K562 (cell line): ENCODE results near the gene N4BP2. TPM values are rescaled to one million over a fixed set of nuclear protein-coding genes. Genes with fewer than 3 reads are reported as not detected.

Source experiments
- CBFA2T2 ChIP-seq: fragments of 450-650 bp; conservative IDR thresholded peaks from 2 replicates; pipeline ENCODE4 v1.6.1; 2017; ENCODE audit warnings: mild to moderate bottlenecking
- FOXK2 ChIP-seq, 2 experiments: fragments of 450-650 bp; IDR thresholded peaks in 1 of 2; conservative IDR thresholded peaks in 1 of 2; 2 replicates each; pipeline ENCODE4 v1.6.1; 2016; ENCODE audit warnings: low read depth in 2 of 2, mild to moderate bottlenecking in 1 of 2
- GATA2 ChIP-seq: sonication (generic); formaldehyde crosslinking; IDR thresholded peaks from 2 replicates; pipeline ENCODE4 v1.4.0; 2020; ENCODE audit warnings: mild to moderate bottlenecking, missing genetic modification reagents
- HDAC1 ChIP-seq, 2 experiments: fragments of 450-650 bp; IDR thresholded peaks; 2 replicates each; pipeline ENCODE4 v1.6.1; 2016 to 2017; ENCODE audit warnings: inconsistent platforms in 1 of 2, mild to moderate bottlenecking in 1 of 2, moderate library complexity in 1 of 2
- JUND ChIP-seq, 2 experiments: IDR thresholded peaks; 2 replicates in 1 of 2; 3 replicates in 1 of 2; pipeline ENCODE4 v1.6.1; 2011; ENCODE audit warnings: borderline replicate concordance in 2 of 2, low read depth in 2 of 2, low read length in 2 of 2, improper control_type of control experiment in 1 of 2, missing biosample characterization in 1 of 2, missing genetic modification characterization in 1 of 2, missing genetic modification reagents in 1 of 2
- KAT7 ChIP-seq: sonication (generic); formaldehyde crosslinking; IDR thresholded peaks from 2 replicates; pipeline ENCODE4 v1.8.0; 2022; ENCODE audit warnings: missing genetic modification reagents, mild to moderate bottlenecking, borderline replicate concordance
- LEF1 ChIP-seq: fragments of 450-650 bp; IDR thresholded peaks from 2 replicates; pipeline ENCODE4 v1.6.1; 2016; ENCODE audit warnings: mild to moderate bottlenecking
- MNT ChIP-seq, 2 experiments: fragments of 450-650 bp; conservative IDR thresholded peaks; 2 replicates each; pipeline ENCODE4 v1.6.1; 2017; ENCODE audit warnings: mild to moderate bottlenecking in 2 of 2, moderate library complexity in 2 of 2
- MTA1 ChIP-seq: fragments of 450-650 bp; IDR thresholded peaks from 2 replicates; pipeline ENCODE4 v1.6.1; 2017; ENCODE audit warnings: borderline replicate concordance
- MXI1 ChIP-seq: IDR thresholded peaks from 2 replicates; pipeline ENCODE4 v1.6.1; 2011; ENCODE audit warnings: low read depth, mild to moderate bottlenecking, improper control_type of control experiment, low read length
- NBN ChIP-seq: fragments of 450-650 bp; IDR thresholded peaks from 2 replicates; pipeline ENCODE4 v1.6.1; 2016; ENCODE audit warnings: low read depth, mild to moderate bottlenecking
- PHTF2 ChIP-seq: fragments of 250-450 bp; sonication (Bioruptor Pico); IDR thresholded peaks from 2 replicates; pipeline ENCODE4 v1.5.0; 2021; ENCODE audit warnings: mild to moderate bottlenecking
- SMARCC2 ChIP-seq: fragments of 450-650 bp; IDR thresholded peaks from 2 replicates; pipeline ENCODE4 v1.6.1; 2017; ENCODE audit warnings: antibody characterized with exemption, moderate library complexity, mild to moderate bottlenecking, low read depth
- TCF15 ChIP-seq: fragments of 250-450 bp; sonication (Bioruptor Pico); IDR thresholded peaks from 2 replicates; pipeline ENCODE4 v1.8.0; 2022; ENCODE audit warnings: moderate library complexity, mild to moderate bottlenecking, inconsistent platforms
- TRIM25 ChIP-seq: fragments of 450-650 bp; IDR thresholded peaks from 2 replicates; pipeline ENCODE4 v1.7.0; 2016; ENCODE audit warnings: borderline replicate concordance
- USF2 ChIP-seq: sonication (generic); formaldehyde crosslinking; IDR thresholded peaks from 2 replicates; pipeline ENCODE4 v1.5.0; 2020; ENCODE audit warnings: missing genetic modification reagents
- ZEB2 ChIP-seq: fragments of 450-650 bp; IDR thresholded peaks from 2 replicates; pipeline ENCODE4 v1.6.1; 2016
- ZNF24 ChIP-seq: fragments of 450-650 bp; IDR thresholded peaks from 2 replicates; pipeline ENCODE4 v1.6.1; 2016
- ZNF436 ChIP-seq: fragments of 250-450, 450-650 bp; sonication (Bioruptor Pico); formaldehyde crosslinking; IDR thresholded peaks from 2 replicates; pipeline ENCODE4 v1.7.0; 2020; ENCODE audit warnings: mild to moderate bottlenecking
- ZNF445 ChIP-seq: fragments of 250-450 bp; sonication (Bioruptor Pico); IDR thresholded peaks from 2 replicates; pipeline ENCODE4 v1.4.0; 2020; ENCODE audit warnings: low read depth, mild to moderate bottlenecking, moderate library complexity
- ZNF778 ChIP-seq: fragments of 450-650 bp; formaldehyde crosslinking; IDR thresholded peaks from 2 replicates; pipeline ENCODE4 v1.4.0; 2020; ENCODE audit warnings: mild to moderate bottlenecking, moderate library complexity
- polyA plus RNA-seq, 8 experiments: library from polyadenylated mRNA; depleted of rRNA in 4 of 8; stranded (reverse) in 5 of 8; unstranded in 3 of 8; fragments of >200 nt; fragmentation: Nextera tagmentation in 2 of 8; fragmentation: Illumina TruSeq in 1 of 8; extraction: Ambion mirVana in 2 of 8; extraction: Trizol in 1 of 8; gene quantifications; 2 replicates each; pipeline versions ENCODE4 v1.2.1 to v1.2.3, GENCODE V29; 2011 to 2014; ENCODE audit warnings: inconsistent platforms in 1 of 8, missing spikeins in 1 of 8
- total RNA-seq, 7 experiments: library from RNA; depleted of rRNA in 6 of 7; stranded (reverse); fragments of >200 nt in 6 of 7; fragmentation: Illumina TruSeq in 2 of 7; extraction: Trizol in 2 of 7; gene quantifications; 2 replicates each; pipeline versions ENCODE4 v1.2.1 to v1.2.3, GENCODE V29; 2011 to 2021; ENCODE audit warnings: low replicate concordance in 1 of 7

The N4BP2 gene
- total and polyA plus RNA-seq, 9 of the 15 experiments (the other 6 are each of a cell fraction or from before 2014, with no cell fraction given) = 2.7 to 12.6 (median 7.6) TPM

GRCh38 chr4:40200875-40201801, 144.5 kb downstream of the N4BP2 start (continued):
- no peak for TF ChIP-seq ZNF436
- 0 out of 2 replicates have a peak, but pooled peaks have one; percentile 57 for TF ChIP-seq LEF1
- peak; percentile 27; the same call in 1 of the 2 replicates for TF ChIP-seq ZNF24
- TF ChIP-seq JUND (IDR thresholded peaks at IDR 0.05; ENCODE audit: borderline replicate concordance, low read depth, low read length) = peak; percentile 83
- TF ChIP-seq JUND (tag; IDR thresholded peaks at IDR 0.05; ENCODE audit: borderline replicate concordance, low read depth, low read length) = peak; percentile 86; the same call in 1 of the 3 replicates
- peak; percentile 47; the same call in 1 of the 2 replicates for TF ChIP-seq SMARCC2
- TF ChIP-seq PHTF2 (CRISPR knock-in tag) = no peak
- peak; percentile 32; the same call in 1 of the 2 replicates for TF ChIP-seq CBFA2T2
- no peak for TF ChIP-seq TCF15 (CRISPR knock-in tag)
- TF ChIP-seq ZEB2 = 0 out of 2 replicates have a peak, but pooled peaks have one; percentile 44
- no peak for TF ChIP-seq TRIM25
- 0 out of 2 replicates have a peak, but pooled peaks have one; percentile 14 for TF ChIP-seq NBN
- no peak for TF ChIP-seq MXI1
- no peak for TF ChIP-seq MTA1
- no peak for TF ChIP-seq ZNF445 (CRISPR knock-in tag)
- peak in 1 of 2 experiments; percentile 50; a peak in 1 of 4 replicates for TF ChIP-seq HDAC1 (IDR thresholded peaks at IDR 0.05)
- TF ChIP-seq GATA2 (CRISPR knock-in tag) = peak; percentile 49
- TF ChIP-seq USF2 (CRISPR knock-in tag) = no peak
- no peak for TF ChIP-seq ZNF778 (CRISPR knock-in tag)
- no peak for TF ChIP-seq KAT7
- TF ChIP-seq FOXK2 (conservative IDR thresholded peaks at IDR 0.05 in 1 of 2, IDR thresholded peaks at IDR 0.05 in 1 of 2; ENCODE audit: low read depth in 2 of 2) = peak in 1 of 2 experiments; percentile 35; a peak in 1 of 4 replicates
- peak; percentile 35 to 38; a peak in 3 of 4 replicates for TF ChIP-seq MNT (conservative IDR thresholded peaks at IDR 0.05)
